ENCODE data around the gene RNF26. TPM values are rescaled to one million over a fixed set of nuclear protein-coding genes. Genes with fewer than 3 reads are reported as not detected.

RNF26 gene
- total RNA-seq, 2 donors from 2014 or later, result 51.8 to 76.3 TPM

GRCh38 chr11:119335655-119336543, 1.6 kb downstream of the RNF26 start:
- TF ChIP-seq CTCF (conservative IDR thresholded peaks at IDR 0.05), result no peak
- peaks cover 20% of the 10 kb centered on the region for H3K27me3 Mint-ChIP-seq (ENCODE audit: insufficient read depth)
- DNase-seq, result peak; percentile 46
- peak overlapping the region; percentile 83 for H3K4me3 Mint-ChIP-seq
- peak overlapping the region; percentile 70 for H3K27ac Mint-ChIP-seq
- H3K4me1 Mint-ChIP-seq, result peaks cover 22% of the 10 kb centered on the region
- Histone ChIP-seq H3K36me3 (ENCODE audit: control insufficient read depth, insufficient read depth, low read length) (peaks cover 8% of the 10 kb centered on the region), H3K27ac (ENCODE audit: low read depth, low read length) (no peak overlapping the region), H3K4me1 (ENCODE audit: control insufficient read depth, insufficient read depth, low read length) (peaks cover 16% of the 10 kb centered on the region), H3K9ac (ENCODE audit: extremely low read depth, low read length, poor library complexity, severe bottlenecking) (no peak overlapping the region), H3K27me3 (ENCODE audit: control insufficient read depth, insufficient read depth, low read length, poor library complexity, severe bottlenecking) (peaks cover 22% of the 10 kb centered on the region), H3K9me3 (ENCODE audit: control insufficient read depth, low read length) (no peaks in the 10 kb centered on the region), H3K4me3 (ENCODE audit: low read length) (peak overlapping the region; percentile 91)
- 91 to 92% methylated on average over 19 to 30 of the region's 30 CpGs for WGBS, 2 experiments (ENCODE audit: insufficient coverage in 1 of 2, insufficient read length in 1 of 2)
- H3K36me3 Mint-ChIP-seq (ENCODE audit: low read depth), result peaks cover 5% of the 10 kb centered on the region
- no peaks in the 10 kb centered on the region for H3K9me3 Mint-ChIP-seq

DNA sequence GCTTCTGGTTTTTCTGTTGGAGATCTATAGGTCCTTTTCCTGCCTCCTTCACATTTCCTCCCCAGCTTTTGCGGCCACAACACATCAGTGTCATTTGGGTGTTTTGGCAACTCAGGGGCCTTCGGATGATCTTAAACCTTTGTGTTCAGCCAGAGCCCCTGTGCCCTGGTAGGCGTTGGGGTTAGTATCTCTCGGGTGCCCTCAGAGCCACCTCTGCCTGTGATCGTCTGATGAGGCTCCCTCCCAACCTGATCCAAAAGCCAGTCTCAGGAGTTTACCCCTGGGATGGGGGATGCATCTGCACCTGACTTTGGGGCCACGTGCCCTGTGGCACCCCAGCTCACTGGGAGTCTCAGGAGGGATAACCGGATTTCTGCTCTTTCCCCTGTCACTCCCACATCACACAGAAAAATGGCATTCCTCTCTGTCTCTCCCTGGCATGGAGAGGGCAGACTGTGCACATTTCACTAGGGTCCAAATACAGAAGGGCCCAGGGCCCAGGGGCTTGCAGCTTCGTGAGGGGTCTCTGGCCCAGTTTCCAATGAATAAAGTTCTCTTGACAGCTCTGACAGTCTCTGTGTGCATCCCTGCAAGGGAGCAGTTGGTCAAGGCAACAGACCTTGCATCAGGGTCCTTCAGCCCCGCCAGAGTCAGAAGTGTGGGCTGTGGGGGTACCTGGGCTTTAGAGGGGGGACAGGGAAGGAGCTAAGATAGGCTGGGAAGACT, 2.6 kb downstream of the RNF26 start:
- Histone ChIP-seq H3K36me3 (ENCODE audit: control insufficient read depth, insufficient read depth, low read length) (peaks cover 8% of the 10 kb centered on the region), H3K27me3 (ENCODE audit: control insufficient read depth, insufficient read depth, low read length, poor library complexity, severe bottlenecking) (peaks cover 32% of the 10 kb centered on the region), H3K9me3 (ENCODE audit: control insufficient read depth, low read length) (no peaks in the 10 kb centered on the region), H3K9ac (ENCODE audit: extremely low read depth, low read length, poor library complexity, severe bottlenecking) (no peak overlapping the region), H3K4me3 (ENCODE audit: low read length) (peak overlapping the region; percentile 60), H3K27ac (ENCODE audit: low read depth, low read length) (peak overlapping the region; percentile 65), H3K4me1 (ENCODE audit: control insufficient read depth, insufficient read depth, low read length) (peaks cover 16% of the 10 kb centered on the region)
- 89 to 98% methylated on average over 7 to 9 of the region's 9 CpGs for WGBS, 2 experiments (ENCODE audit: insufficient coverage in 1 of 2, insufficient read length in 1 of 2)
- Mint-ChIP-seq H3K27ac (peak overlapping the region; percentile 79), H3K4me1 (peaks cover 22% of the 10 kb centered on the region), H3K36me3 (ENCODE audit: low read depth) (peaks cover 5% of the 10 kb centered on the region), H3K9me3 (no peaks in the 10 kb centered on the region), H3K27me3 (ENCODE audit: insufficient read depth) (peaks cover 30% of the 10 kb centered on the region), H3K4me3 (peak overlapping the region; percentile 83)
- TF ChIP-seq CTCF (conservative IDR thresholded peaks at IDR 0.05), result no peak
- DNase-seq, result peak; percentile 41

DNA sequence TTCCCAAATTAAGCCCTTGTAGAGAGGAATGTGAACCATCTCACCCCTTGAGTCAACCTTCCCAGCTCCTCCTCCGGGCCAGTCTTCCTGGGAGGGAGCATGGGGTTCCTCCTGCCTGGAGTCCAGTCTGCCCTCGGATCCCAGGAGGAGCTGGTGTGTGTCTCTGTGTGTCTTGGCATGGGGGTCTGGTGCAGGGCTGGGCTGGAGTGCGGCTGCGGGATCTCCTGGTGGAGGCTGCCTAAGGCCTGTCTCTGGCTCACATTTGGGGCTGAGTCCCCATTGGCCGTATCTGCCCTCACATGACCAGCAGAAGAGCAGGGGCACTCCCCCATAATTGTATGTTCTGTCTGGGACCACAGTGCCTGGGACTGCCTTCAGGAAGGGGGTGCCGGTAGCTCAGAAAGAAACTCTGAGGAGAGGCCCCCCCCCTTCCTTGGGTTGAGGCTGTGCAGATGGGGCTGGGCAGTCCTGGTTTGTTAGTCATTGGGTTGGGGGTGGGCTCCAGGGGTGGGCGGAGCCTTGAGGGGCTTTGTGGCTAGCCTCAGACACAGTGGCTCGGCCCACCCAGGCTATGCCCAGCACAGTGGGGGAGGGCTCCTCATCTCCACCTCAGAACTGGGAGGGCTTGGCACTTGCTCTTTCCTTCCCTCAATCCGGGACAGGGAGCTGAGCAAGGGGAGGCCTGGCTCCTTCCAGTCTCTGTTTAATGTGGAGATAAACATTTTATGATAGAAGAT, 3.4 kb downstream of the RNF26 start:
- TF ChIP-seq CTCF (conservative IDR thresholded peaks at IDR 0.05), result no peak
- Mint-ChIP-seq H3K9me3 (no peaks in the 10 kb centered on the region), H3K4me3 (peak overlapping the region; percentile 83), H3K4me1 (peaks cover 22% of the 10 kb centered on the region), H3K27ac (peak overlapping the region; percentile 79), H3K36me3 (ENCODE audit: low read depth) (peaks cover 5% of the 10 kb centered on the region), H3K27me3 (ENCODE audit: insufficient read depth) (peaks cover 39% of the 10 kb centered on the region)
- Histone ChIP-seq H3K9ac (ENCODE audit: extremely low read depth, low read length, poor library complexity, severe bottlenecking) (no peak overlapping the region), H3K9me3 (ENCODE audit: control insufficient read depth, low read length) (no peaks in the 10 kb centered on the region), H3K4me1 (ENCODE audit: control insufficient read depth, insufficient read depth, low read length) (peaks cover 16% of the 10 kb centered on the region), H3K27me3 (ENCODE audit: control insufficient read depth, insufficient read depth, low read length, poor library complexity, severe bottlenecking) (peaks cover 40% of the 10 kb centered on the region), H3K36me3 (ENCODE audit: control insufficient read depth, insufficient read depth, low read length) (peaks cover 8% of the 10 kb centered on the region), H3K4me3 (ENCODE audit: low read length) (peak overlapping the region; percentile 60), H3K27ac (ENCODE audit: low read depth, low read length) (peak overlapping the region; percentile 65)
- WGBS, 2 experiments (ENCODE audit: insufficient coverage in 1 of 2, insufficient read length in 1 of 2), result 33 to 46% methylated on average over 3 to 9 of the region's 9 CpGs
- peak; percentile 90 for DNase-seq
